GM20000 (cell line): ENCODE results near the gene YLPM1.

Experiments used
- DNase-seq: peaks from one replicate; pipeline ENCODE4 v3.0.0; 2012; ENCODE audit warnings: low spot score
- CTCF ChIP-seq: IDR thresholded peaks from 2 replicates; pipeline ENCODE4 v1.5.1; 2012; ENCODE audit warnings: mild to moderate bottlenecking, control low read depth; ENCODE audit errors: extremely low read depth, missing control alignments

YLPM1 gene

GRCh38 chr14:74816124-74816523 lies 53.0 kb downstream of the YLPM1 start:
- no peak for TF ChIP-seq CTCF
- no peak for DNase-seq

GRCh38 chr14:74820288-74820687 lies 57.2 kb downstream of the YLPM1 start:
- TF ChIP-seq CTCF, result no peak
- DNase-seq, result no peak

GRCh38 chr14:74821267-74821915 lies 58.3 kb downstream of the YLPM1 start:
- TF ChIP-seq CTCF, result no peak
- DNase-seq, result no peak

GRCh38 chr14:74824997-74825396 lies 61.9 kb downstream of the YLPM1 start:
- no peak for DNase-seq
- no peak for TF ChIP-seq CTCF

GRCh38 chr14:74826574-74826973 lies 63.5 kb downstream of the YLPM1 start:
- TF ChIP-seq CTCF, result no peak
- DNase-seq, result no peak

- no peak for DNase-seq
- no peak for TF ChIP-seq CTCF
Measured at GRCh38 chr14:74829251-74829650, 66.1 kb downstream of the YLPM1 start.

GRCh38 chr14:74832849-74833248 lies 69.7 kb downstream of the YLPM1 start:
- no peak for TF ChIP-seq CTCF

More at GRCh38 chr14:74832849-74833248, 69.7 kb downstream of the YLPM1 start:
- no peak for DNase-seq
